Articular chondrocyte of knee joint (primary cell): Measurements from ENCODE around the gene SEMA3C. TPM values are rescaled to one million over a fixed set of nuclear protein-coding genes. Genes with fewer than 3 reads are reported as not detected.

Experiments
- total RNA-seq: library from RNA; depleted of rRNA; stranded (reverse); fragments of >200 nt; gene quantifications from 2 replicates; pipeline ENCODE4 v1.2.3, GENCODE V29; 2012

The SEMA3C gene
- total RNA-seq, result 669 and 957 TPM in 2 replicates

DNA sequence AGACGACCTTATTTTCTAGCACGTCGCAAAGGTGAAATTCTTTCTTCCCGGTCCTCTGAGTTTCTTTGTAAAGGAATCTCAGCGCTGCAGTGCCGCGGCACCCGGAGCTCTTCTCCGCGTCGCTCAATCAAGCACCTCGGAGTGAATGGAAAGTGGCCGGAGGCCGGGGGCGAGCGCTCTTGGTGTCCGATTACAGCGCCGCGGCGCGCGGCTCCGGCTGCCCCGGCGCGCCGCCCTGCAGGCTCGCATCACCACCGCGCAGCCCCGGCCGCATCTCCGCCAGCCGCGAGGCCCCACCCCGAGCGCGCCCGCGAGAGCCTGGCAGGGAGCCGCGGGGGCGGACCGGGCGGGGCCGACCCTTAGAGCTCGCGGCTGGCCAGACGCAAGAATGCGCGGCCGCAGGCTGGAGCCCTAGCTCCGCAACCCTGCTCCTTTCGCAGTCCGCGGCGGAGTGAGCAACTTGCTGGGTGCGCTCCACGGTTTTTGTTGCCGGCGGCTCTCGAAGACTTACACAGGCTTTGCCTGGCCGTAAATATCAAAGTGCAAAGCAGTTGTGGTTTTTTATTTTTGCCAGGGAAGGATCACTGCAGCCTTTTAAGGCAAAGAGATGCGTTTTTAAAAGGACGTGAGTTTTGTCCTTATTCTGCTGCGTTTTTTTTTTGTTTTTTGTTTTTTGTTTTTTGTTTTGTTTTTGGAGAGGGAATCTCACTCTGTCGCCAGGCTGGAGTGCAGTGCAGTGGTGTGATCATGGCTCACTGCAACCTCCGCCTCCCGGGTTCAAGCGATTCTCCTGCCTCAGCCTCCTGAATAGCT lies at the start of gene SEMA3C:
Gene SEMA3C (minus strand): TSS at position 143 of the 813 bp plus-strand sequence. CDS start 2,270 bp downstream, outside the sequence.

